Midbrain (tissue), 1 donor: ENCODE measurements around the gene C19orf85.
"Not testable (repeated sequence)": the region's sequence is repeated elsewhere in the genome, so short reads cannot be mapped to it uniquely, and the experiment has no call there.

Experiments used
- DNase-seq: peaks from one replicate; lab custom pipeline; 2025; lab: John Stamatoyannopoulos, UW

Gene C19orf85

GRCh38 chr19:55464662-55465054 lies at the start of gene C19orf85:
TSS of gene C19orf85 (minus strand) at chr19:55464751. CDS start at chr19:55464554, 197 bp downstream.
- no peak for DNase-seq

- no peak for DNase-seq
Measured at GRCh38 chr19:55508120-55508519, 43.6 kb upstream of the C19orf85 start.

GRCh38 chr19:55504981-55505380 lies 40.4 kb upstream of the C19orf85 start:
- no peak for DNase-seq

- DNase-seq = no peak
Measured at GRCh38 chr19:55504252-55504603, 39.7 kb upstream of the C19orf85 start.

- DNase-seq = peak; percentile 96
Measured at GRCh38 chr19:55503502-55504251, 39.1 kb upstream of the C19orf85 start.

GRCh38 chr19:55503157-55503501 lies 38.6 kb upstream of the C19orf85 start:
- no peak for DNase-seq

GRCh38 chr19:55502197-55502952 lies 37.8 kb upstream of the C19orf85 start:
- DNase-seq = no peak

- no peak for DNase-seq
Measured at GRCh38 chr19:55500368-55500952, 35.9 kb upstream of the C19orf85 start.

- no peak for DNase-seq
Measured at GRCh38 chr19:55498246-55498840, 33.8 kb upstream of the C19orf85 start.

- DNase-seq = no peak
Measured at GRCh38 chr19:55497763-55498162, 33.2 kb upstream of the C19orf85 start.

GRCh38 chr19:55496820-55497219 lies 32.3 kb upstream of the C19orf85 start:
- not testable (repeated sequence) for DNase-seq

GRCh38 chr19:55495646-55496349 lies 31.2 kb upstream of the C19orf85 start:
- DNase-seq = no peak

- DNase-seq = no peak
Measured at GRCh38 chr19:55494172-55494761, 29.7 kb upstream of the C19orf85 start.

GRCh38 chr19:55493645-55494171 lies 29.2 kb upstream of the C19orf85 start:
- no peak for DNase-seq

GRCh38 chr19:55493052-55493644 lies 28.6 kb upstream of the C19orf85 start:
- DNase-seq = no peak

- no peak for DNase-seq
Measured at GRCh38 chr19:55492362-55492944, 27.9 kb upstream of the C19orf85 start.

- DNase-seq = no peak
Measured at GRCh38 chr19:55491546-55492360, 27.2 kb upstream of the C19orf85 start.

GRCh38 chr19:55490478-55491432 lies 26.2 kb upstream of the C19orf85 start:
- no peak for DNase-seq
